Measurements from ENCODE around the gene KATNB1. TPM values are rescaled to one million over a fixed set of nuclear protein-coding genes. Genes with fewer than 3 reads are reported as not detected.
"Not testable (repeated sequence)": the region's sequence is repeated elsewhere in the genome, so short reads cannot be mapped to it uniquely, and the experiment has no call there.

KATNB1 gene
- total RNA-seq, 1 donor from 2014 or later: 23.6 TPM

- no peak for DNase-seq (ENCODE audit: low read depth in 2 of 2)
Measured at GRCh38 chr16:57743886-57744641, 8.5 kb downstream of the KATNB1 start.

DNA sequence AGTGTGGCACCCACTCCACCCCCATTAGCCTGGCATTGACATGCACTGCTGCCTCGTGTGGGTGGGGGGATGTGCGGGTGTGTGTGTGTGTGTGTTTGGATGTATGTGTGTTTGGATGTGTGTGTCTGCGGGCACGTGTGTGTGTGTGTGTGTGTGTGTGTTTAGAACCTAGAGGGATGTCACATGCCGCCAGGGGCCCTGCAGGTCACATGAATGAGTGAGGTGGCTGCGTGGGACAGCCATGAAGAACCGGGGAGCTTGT, 9.0 kb downstream of the KATNB1 start:
- no peak for DNase-seq (ENCODE audit: low read depth in 2 of 2)

- DNase-seq (ENCODE audit: low read depth in 2 of 2): no peak
Measured at GRCh38 chr16:57745768-57746167, 10.2 kb downstream of the KATNB1 start.

DNA sequence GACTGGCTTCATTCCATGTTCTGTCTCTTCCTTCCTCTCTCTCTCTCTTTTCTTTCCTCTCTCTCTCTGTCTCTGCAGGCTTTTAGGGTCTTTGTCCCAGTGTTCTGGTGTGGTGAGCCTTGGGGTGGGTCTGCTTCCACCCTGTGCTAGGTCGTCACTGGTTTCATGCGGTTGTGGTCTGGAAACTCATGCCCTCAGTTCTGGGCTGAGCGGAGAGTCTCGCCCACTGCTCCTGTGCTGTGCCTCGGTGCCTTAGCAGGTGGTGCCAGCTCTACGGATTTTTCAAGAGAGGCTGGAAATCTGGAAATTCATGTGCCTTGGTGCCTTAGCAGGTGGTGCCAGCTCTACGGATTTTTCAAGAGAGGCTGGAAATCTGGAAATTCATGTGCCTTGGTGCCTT, 10.7 kb downstream of the KATNB1 start:
- DNase-seq (ENCODE audit: low read depth in 2 of 2): not testable (repeated sequence)

GRCh38 chr16:57747091-57747490, 11.5 kb downstream of the KATNB1 start:
- no peak for DNase-seq (ENCODE audit: low read depth in 2 of 2)

DNA sequence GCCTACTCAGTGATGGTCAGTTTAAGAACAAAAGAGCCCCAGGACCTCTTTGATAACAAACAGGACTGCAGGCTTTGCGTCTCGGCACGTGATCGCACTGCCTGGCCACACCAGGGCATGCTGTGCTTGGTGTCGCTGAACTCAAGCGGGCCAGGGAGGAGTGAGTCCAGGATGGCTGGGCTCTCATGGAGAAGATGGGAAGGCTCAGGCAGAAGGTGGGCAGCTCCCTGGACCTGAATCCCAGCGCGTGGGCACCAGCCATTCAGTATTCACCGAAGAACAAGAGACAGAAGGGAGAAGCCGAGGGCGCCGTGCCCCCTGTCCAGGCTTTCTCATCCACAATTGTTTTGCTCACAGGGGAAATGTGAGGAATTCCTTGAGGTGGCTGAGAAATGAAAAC, 11.9 kb downstream of the KATNB1 start:
- no peak for DNase-seq (ENCODE audit: low read depth in 2 of 2)

- DNase-seq (ENCODE audit: low read depth in 2 of 2): no peak
Measured at GRCh38 chr16:57747996-57748395, 12.4 kb downstream of the KATNB1 start.

DNA sequence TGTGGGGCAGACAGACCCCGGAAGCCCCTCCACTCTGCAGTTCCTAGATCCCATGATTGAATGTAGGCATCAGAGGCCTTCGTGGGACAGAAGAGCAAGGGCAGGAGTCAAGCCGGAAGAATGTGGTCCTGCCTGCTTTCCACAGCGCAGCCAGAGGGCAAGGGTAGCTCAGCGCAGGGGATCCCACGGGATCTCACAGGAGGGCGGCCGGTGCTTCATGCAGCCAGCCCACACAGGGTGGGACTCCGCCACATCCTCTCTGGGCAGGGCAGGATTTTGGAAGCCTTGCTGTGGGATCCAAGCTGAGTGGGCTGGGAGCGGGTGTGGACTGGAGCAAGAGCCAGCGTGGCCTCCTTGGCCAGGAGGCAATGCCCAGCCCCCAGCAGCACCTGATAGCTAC, 13.0 kb downstream of the KATNB1 start:
- no peak for DNase-seq (ENCODE audit: low read depth in 2 of 2)

GRCh38 chr16:57749101-57749692, 13.6 kb downstream of the KATNB1 start:
- no peak for DNase-seq (ENCODE audit: low read depth in 2 of 2)

GRCh38 chr16:57749856-57750452, 14.4 kb downstream of the KATNB1 start:
- DNase-seq (ENCODE audit: low read depth in 2 of 2): no peak

DNA sequence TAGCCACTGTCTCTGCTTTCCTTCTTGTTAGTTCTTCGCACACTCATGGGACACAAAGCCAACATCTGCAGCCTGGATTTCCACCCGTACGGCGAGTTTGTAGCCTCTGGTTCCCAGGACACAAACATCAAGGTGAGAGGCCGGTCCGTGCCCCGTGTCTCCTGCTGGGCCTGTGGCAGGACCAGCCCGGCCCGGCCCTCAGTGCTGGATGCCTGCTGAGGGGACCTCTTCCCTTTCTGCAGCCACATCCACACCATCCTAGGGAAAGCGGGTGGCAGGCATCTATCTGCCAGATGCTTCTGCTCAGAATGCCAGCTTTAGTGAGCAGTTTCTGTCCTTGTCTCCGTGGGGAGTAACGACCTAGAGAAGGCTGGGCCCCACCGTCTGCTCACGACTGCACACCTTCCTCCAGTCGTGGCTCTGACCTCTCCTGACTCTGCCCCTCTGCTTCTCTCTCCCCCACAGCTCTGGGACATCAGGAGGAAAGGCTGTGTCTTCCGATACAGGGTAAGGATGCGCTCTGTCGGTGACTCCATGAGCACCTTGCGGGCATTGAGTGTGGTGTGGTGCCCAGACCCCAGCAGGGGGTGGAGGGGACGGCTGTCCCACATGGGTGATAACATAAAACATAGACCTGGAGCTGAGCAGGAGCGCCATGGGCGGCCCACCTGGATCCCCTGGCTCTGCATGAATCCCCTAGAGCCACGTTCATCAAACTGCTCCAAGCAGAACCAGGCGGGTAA, 15.4 kb downstream of the KATNB1 start:
- no peak for DNase-seq (ENCODE audit: low read depth in 2 of 2)

GRCh38 chr16:57751539-57752202, 16.1 kb downstream of the KATNB1 start:
- no peak for DNase-seq (ENCODE audit: low read depth in 2 of 2)

DNA sequence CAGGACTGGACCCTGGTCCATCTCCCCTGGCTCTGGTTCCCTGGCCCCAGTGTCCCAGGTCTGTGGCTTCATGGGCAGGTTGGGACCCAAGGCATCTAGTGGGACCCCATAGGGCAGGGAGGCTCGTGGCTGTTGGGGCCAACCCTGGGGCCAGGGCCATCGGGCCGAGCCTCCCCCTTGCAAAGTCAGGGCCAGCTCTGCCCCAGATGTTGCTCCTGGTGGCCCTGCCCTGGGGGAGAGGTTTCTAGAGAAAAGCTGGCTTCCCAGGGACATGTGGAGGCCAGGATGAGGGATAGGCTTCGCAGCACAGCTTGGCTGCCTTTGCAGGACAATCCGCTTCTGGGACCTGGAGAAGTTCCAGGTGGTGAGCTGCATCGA, 16.6 kb downstream of the KATNB1 start:
- no peak for DNase-seq (ENCODE audit: low read depth in 2 of 2)

GRCh38 chr16:57752581-57753447, 17.2 kb downstream of the KATNB1 start:
- no peak for DNase-seq (ENCODE audit: low read depth in 2 of 2)

GRCh38 chr16:57753448-57754353, 18.1 kb downstream of the KATNB1 start:
- DNase-seq (ENCODE audit: low read depth in 2 of 2): no peak

GRCh38 chr16:57754354-57755060, 18.9 kb downstream of the KATNB1 start:
- no peak for DNase-seq (ENCODE audit: low read depth in 2 of 2)

DNA sequence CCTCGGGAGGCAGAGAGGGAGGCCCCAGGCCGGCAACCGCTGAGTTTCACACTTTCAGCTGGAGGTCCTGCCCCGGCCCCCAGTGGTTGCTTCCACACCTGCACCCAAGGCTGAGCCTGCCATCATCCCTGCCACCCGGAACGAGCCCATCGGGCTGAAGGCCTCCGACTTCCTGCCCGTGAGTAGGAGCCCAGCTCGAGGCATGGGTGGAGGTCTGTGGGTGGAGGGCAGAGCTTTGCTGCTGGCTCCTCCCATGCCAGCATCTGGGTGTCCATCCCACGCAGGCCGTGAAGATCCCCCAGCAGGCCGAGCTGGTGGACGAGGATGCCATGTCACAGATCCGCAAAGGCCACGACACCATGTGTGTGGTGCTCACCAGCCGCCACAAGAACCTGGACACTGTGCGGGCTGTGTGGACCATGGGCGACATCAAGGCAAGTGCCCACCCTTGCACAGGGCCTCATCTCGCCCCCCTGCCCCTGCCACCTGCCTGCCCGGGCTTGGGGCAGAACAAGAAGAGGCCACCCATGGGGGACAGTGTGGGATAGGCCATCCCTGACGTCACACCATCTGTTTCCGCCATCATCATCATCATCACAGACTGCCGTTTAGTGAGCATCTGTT, 19.6 kb downstream of the KATNB1 start:
- no peak for DNase-seq (ENCODE audit: low read depth in 2 of 2)

- no peak for DNase-seq (ENCODE audit: low read depth in 2 of 2)
Measured at GRCh38 chr16:57755726-57756423, 20.3 kb downstream of the KATNB1 start.
